Measurements from ENCODE around the gene PDXP.

The PDXP gene

GRCh38 chr22:37708580-37709444, 50.3 kb downstream of the PDXP start:
- Mint-ChIP-seq H3K27me3 (no peaks in the 10 kb centered on the region), H3K27ac (no peak overlapping the region), H3K36me3 (ENCODE audit: low read depth) (peaks cover 16% of the 10 kb centered on the region), H3K9me3 (no peaks in the 10 kb centered on the region), H3K4me1 (ENCODE audit: low read depth) (no peaks in the 10 kb centered on the region), H3K4me3 (no peak overlapping the region)
- DNase-seq: no peak

- Mint-ChIP-seq H3K27ac (no peak overlapping the region), H3K27me3 (no peaks in the 10 kb centered on the region), H3K4me1 (ENCODE audit: low read depth) (no peaks in the 10 kb centered on the region), H3K36me3 (ENCODE audit: low read depth) (peaks cover 12% of the 10 kb centered on the region), H3K4me3 (no peak overlapping the region), H3K9me3 (no peaks in the 10 kb centered on the region)
- no peak for DNase-seq
These were observed 50.9 kb downstream of the PDXP start for GRCh38 chr22:37709445-37709765.

- no peaks in the 10 kb centered on the region for H3K4me1 Mint-ChIP-seq (ENCODE audit: low read depth)
- H3K27me3 Mint-ChIP-seq: no peaks in the 10 kb centered on the region
- no peak for DNase-seq
- H3K36me3 Mint-ChIP-seq (ENCODE audit: low read depth): peaks cover 9% of the 10 kb centered on the region
- H3K27ac Mint-ChIP-seq: no peak overlapping the region
- H3K9me3 Mint-ChIP-seq: no peaks in the 10 kb centered on the region
- no peak overlapping the region for H3K4me3 Mint-ChIP-seq
These were observed 52.2 kb downstream of the PDXP start for GRCh38 chr22:37710675-37711074.

DNA sequence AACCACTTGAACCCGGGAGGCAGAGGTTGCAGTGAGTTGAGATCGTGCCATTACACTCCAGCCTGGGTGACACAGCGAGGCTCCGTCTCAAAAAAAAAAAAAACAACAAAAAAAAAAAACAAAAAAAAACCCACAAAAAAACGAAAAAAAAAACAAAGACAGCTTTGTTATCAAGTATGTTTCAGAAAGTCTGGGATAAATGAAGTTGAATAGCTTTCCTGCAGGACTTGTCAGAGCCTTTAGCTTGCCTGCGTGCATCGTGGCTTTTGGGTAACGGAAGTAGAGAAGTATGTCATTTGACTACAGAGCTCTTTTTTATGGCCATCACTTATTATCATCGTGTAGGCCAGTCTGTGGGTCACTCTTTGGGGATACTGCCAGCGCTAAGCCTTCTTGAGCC, 53.0 kb downstream of the PDXP start:
- no peaks in the 10 kb centered on the region for H3K4me1 Mint-ChIP-seq (ENCODE audit: low read depth)
- DNase-seq: no peak
- H3K9me3 Mint-ChIP-seq: no peaks in the 10 kb centered on the region
- no peak overlapping the region for H3K4me3 Mint-ChIP-seq
- peaks cover 4% of the 10 kb centered on the region for H3K36me3 Mint-ChIP-seq (ENCODE audit: low read depth)
- no peak overlapping the region for H3K27ac Mint-ChIP-seq
- no peaks in the 10 kb centered on the region for H3K27me3 Mint-ChIP-seq

DNA sequence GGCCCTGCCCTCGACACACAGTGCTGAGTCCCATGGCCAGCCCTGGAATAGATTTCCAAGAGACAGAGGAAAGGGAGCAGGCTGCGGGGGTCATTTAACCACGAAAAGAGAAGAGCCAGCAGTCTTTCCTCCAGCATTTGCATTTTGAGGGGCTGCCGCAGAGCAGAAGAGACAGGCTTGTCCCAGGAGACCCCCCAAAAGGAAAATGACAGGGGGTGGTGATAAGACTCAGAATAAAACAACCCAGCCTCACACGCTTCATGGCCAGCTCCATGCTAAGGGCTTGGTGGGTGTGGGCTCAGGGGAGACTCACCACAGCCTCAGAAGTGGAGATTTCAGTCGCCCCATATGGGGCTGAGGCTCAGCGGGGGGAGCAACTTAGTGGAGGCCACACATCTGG, 55.2 kb downstream of the PDXP start:
- Mint-ChIP-seq H3K27me3 (no peaks in the 10 kb centered on the region), H3K36me3 (ENCODE audit: low read depth) (peaks cover 15% of the 10 kb centered on the region), H3K4me1 (ENCODE audit: low read depth) (no peaks in the 10 kb centered on the region), H3K9me3 (no peaks in the 10 kb centered on the region), H3K4me3 (no peak overlapping the region), H3K27ac (no peak overlapping the region)
- no peak for DNase-seq

GRCh38 chr22:37714634-37715033, 56.1 kb downstream of the PDXP start:
- no peak overlapping the region for H3K27ac Mint-ChIP-seq
- H3K4me3 Mint-ChIP-seq: no peak overlapping the region

GRCh38 chr22:37715760-37716159, 57.2 kb downstream of the PDXP start:
- Mint-ChIP-seq H3K4me1 (ENCODE audit: low read depth) (peaks cover 4% of the 10 kb centered on the region), H3K27me3 (no peaks in the 10 kb centered on the region), H3K27ac (no peak overlapping the region), H3K9me3 (no peaks in the 10 kb centered on the region), H3K36me3 (ENCODE audit: low read depth) (peaks cover 15% of the 10 kb centered on the region), H3K4me3 (no peak overlapping the region)
- DNase-seq: no peak

More at GRCh38 chr22:37714634-37715033, 56.1 kb downstream of the PDXP start:
- Mint-ChIP-seq H3K27me3 (no peaks in the 10 kb centered on the region), H3K36me3 (ENCODE audit: low read depth) (peaks cover 15% of the 10 kb centered on the region), H3K9me3 (no peaks in the 10 kb centered on the region), H3K4me1 (ENCODE audit: low read depth) (peaks cover 2% of the 10 kb centered on the region)
- DNase-seq: no peak

Measured in activated T-cell treated with anti-CD3 and anti-CD28 coated beads, Interleukin-2, amount 50 U/mL, for 24 hours (primary cell).